K562 (cell line): ENCODE results near the gene ST6GALNAC6. TPM values are rescaled to one million over a fixed set of nuclear protein-coding genes. Genes with fewer than 3 reads are reported as not detected.

Source experiments
- ATAC-seq: fragments of 200-7000 bp; cut with Tn5 transposase; 3 replicates; pipeline ENCODE4 v1.9.1; 2020; ENCODE audit warnings: moderate library complexity
- BruUV-seq: library from RNA; stranded (reverse); fragments of 400-500 nt; replicated peaks from 2 replicates; lab custom pipeline; 2021; lab: Mats Ljungman, UMichigan
- CTCF ChIA-PET: fragments of 300-600 bp; formaldehyde crosslinking; extraction: SDS; loops from one replicate; lab custom pipeline; 2021; ENCODE audit warnings: low intra/inter-chr PET ratio; lab: Yijun Ruan, JAX
- POLR2A ChIA-PET: fragments of 300-600, 350-650 bp; sonication (Branson Sonifier 250); formaldehyde crosslinking; extraction: SDS; loops from one replicate; lab custom pipeline; 2021; ENCODE audit warnings: antibody characterized with exemption, inconsistent platforms; lab: Yijun Ruan, JAX
- DNase-seq, 4 experiments: peaks; one replicate each; pipeline versions ENCODE4 v3.0.0 to v3.0.0-alpha.2; 2011 to 2018; ENCODE audit warnings: low spot score in 3 of 4, mixed read lengths in 3 of 4; ENCODE audit errors: extremely low read depth in 1 of 4
- FAIRE-seq: peaks from 2 replicates; lab custom pipeline; 2011; peaks lifted over from hg19 to GRCh38; lab: Jason Lieb, UNC
- H2AFZ ChIP-seq: 2 replicates; pipeline ENCODE4 v1.6.0; 2011; ENCODE audit warnings: low read depth, low read length, control low read depth, inconsistent platforms
- H3K27ac ChIP-seq: fragments of 200-600 bp; 3 replicates; pipeline ENCODE4 v1.8.0; 2011; ENCODE audit warnings: low read depth, mild to moderate bottlenecking, control low read depth, inconsistent platforms, low read length, moderate library complexity, mixed read lengths; ENCODE audit errors: extremely low read depth
- H3K27me3 ChIP-seq, 2 experiments: fragments of 300-600 bp in 1 of 2; 2 replicates in 1 of 2; 3 replicates in 1 of 2; pipeline versions ENCODE4 v1.6.0 to v1.8.0; 2011; ENCODE audit warnings: inconsistent platforms in 2 of 2, low read length in 2 of 2, mild to moderate bottlenecking in 1 of 2, mixed read lengths in 1 of 2, moderate library complexity in 1 of 2; ENCODE audit not compliant: control insufficient read depth in 2 of 2, insufficient read depth in 2 of 2
- H3K36me3 ChIP-seq: fragments of 300-600 bp; 3 replicates; pipeline ENCODE4 v1.8.0; 2011; ENCODE audit warnings: mild to moderate bottlenecking, low read length, inconsistent platforms; ENCODE audit not compliant: control insufficient read depth, insufficient read depth
- H3K4me1 ChIP-seq, 2 experiments: fragments of 200-600 bp in 1 of 2; replicated peaks in 1 of 2; 2 replicates in 1 of 2; 3 replicates in 1 of 2; pipeline versions ENCODE4 v1.5.1 to v1.8.0; 2011; ENCODE audit warnings: inconsistent platforms in 2 of 2, low read length in 2 of 2, mild to moderate bottlenecking in 1 of 2, mixed read lengths in 1 of 2, moderate library complexity in 1 of 2; ENCODE audit not compliant: control insufficient read depth in 2 of 2, insufficient read depth in 2 of 2
- H3K4me2 ChIP-seq: 2 replicates; pipeline ENCODE4 v1.6.1; 2011; ENCODE audit warnings: low read length, control low read depth, inconsistent platforms, mixed read lengths; ENCODE audit not compliant: insufficient read depth
- H3K4me3 ChIP-seq: fragments of 200-600 bp; sonication (generic), shearing (Covaris generic); 2 replicates; pipeline ENCODE4 v1.5.1; 2016; ENCODE audit warnings: control low read depth, inconsistent platforms
- H3K79me2 ChIP-seq: fragments of 200-600 bp; 3 replicates; pipeline ENCODE4 v1.8.0; 2011; ENCODE audit warnings: low read length, inconsistent platforms; ENCODE audit not compliant: control insufficient read depth, insufficient read depth
- H3K9ac ChIP-seq, 2 experiments: 2 replicates each; pipeline versions ENCODE4 v1.6.0 to v1.6.1; 2011; ENCODE audit warnings: low read depth in 2 of 2, low read length in 2 of 2, control low read depth in 1 of 2, inconsistent platforms in 1 of 2, mild to moderate bottlenecking in 1 of 2, mixed read lengths in 1 of 2; ENCODE audit not compliant: insufficient read depth in 1 of 2
- H3K9me1 ChIP-seq: one replicate; pipeline ENCODE4 v1.6.0; 2011; ENCODE audit warnings: inconsistent platforms, mild to moderate bottlenecking, low read length, moderate library complexity; ENCODE audit not compliant: control insufficient read depth, insufficient read depth
- H3K9me3 ChIP-seq: replicated peaks from 2 replicates; pipeline ENCODE4 v1.5.1; 2011; ENCODE audit warnings: low read depth, low read length, inconsistent platforms; ENCODE audit not compliant: control insufficient read depth, insufficient read depth
- H4K20me1 ChIP-seq: replicated peaks from 2 replicates; pipeline ENCODE4 v1.6.1; 2011; ENCODE audit warnings: low read length, inconsistent platforms, mixed read lengths; ENCODE audit not compliant: control insufficient read depth, insufficient read depth
- C11orf30 ChIP-seq: fragments of 450-650 bp; IDR thresholded peaks from 2 replicates; pipeline ENCODE4 v1.6.1; 2016; ENCODE audit warnings: low read depth, mild to moderate bottlenecking
- EP300 ChIP-seq: IDR thresholded peaks from 2 replicates; pipeline ENCODE4 v1.6.1; 2012; ENCODE audit warnings: low read length, improper control_type of control experiment
- GABPB2 ChIP-seq: fragments of 250-450 bp; sonication (Bioruptor Pico); conservative IDR thresholded peaks from 2 replicates; pipeline ENCODE4 v1.5.1; 2021; ENCODE audit warnings: mild to moderate bottlenecking
- HDAC3 ChIP-seq: fragments of 450-650 bp; IDR thresholded peaks from 2 replicates; pipeline ENCODE4 v1.6.1; 2018; ENCODE audit warnings: borderline replicate concordance, mild to moderate bottlenecking, moderate library complexity; ENCODE audit not compliant: partially characterized antibody
- HNRNPUL1 ChIP-seq: fragments of 200-400 bp; formaldehyde crosslinking; IDR thresholded peaks from 2 replicates; pipeline ENCODE4 v1.6.1; 2017; ENCODE audit warnings: low read length
- KAT2B ChIP-seq: IDR thresholded peaks from one replicate; pipeline ENCODE4 v1.6.1; 2012; ENCODE audit warnings: low read depth, mild to moderate bottlenecking, control low read depth, inconsistent platforms, low read length, moderate library complexity
- MECOM ChIP-seq: fragments of 250-450 bp; sonication (Bioruptor Pico); IDR thresholded peaks from 2 replicates; pipeline ENCODE4 v1.8.0; 2022; ENCODE audit warnings: inconsistent platforms
- NFIX ChIP-seq: fragments of 250-450 bp; sonication (Bioruptor Pico); IDR thresholded peaks from 2 replicates; pipeline ENCODE4 v1.4.0; 2020; ENCODE audit warnings: low read depth, mild to moderate bottlenecking, moderate library complexity
- OTX1 ChIP-seq: fragments of 450-650 bp; formaldehyde crosslinking; IDR thresholded peaks from 2 replicates; pipeline ENCODE4 v1.4.0; 2022; ENCODE audit warnings: mild to moderate bottlenecking
- PHF8 ChIP-seq: fragments of 200-600 bp; sonication (generic); IDR thresholded peaks from 2 replicates; pipeline ENCODE4 v1.6.1; 2012; ENCODE audit warnings: mixed run types, mild to moderate bottlenecking, inconsistent platforms, low read length, moderate library complexity, borderline replicate concordance
- SAFB2 ChIP-seq: fragments of 200-400 bp; formaldehyde crosslinking; IDR thresholded peaks from 2 replicates; pipeline ENCODE4 v1.6.1; 2018; ENCODE audit warnings: borderline replicate concordance, low read length, low read depth, moderate library complexity; ENCODE audit not compliant: severe bottlenecking
- SMARCC2 ChIP-seq: fragments of 450-650 bp; IDR thresholded peaks from 2 replicates; pipeline ENCODE4 v1.6.1; 2017; ENCODE audit warnings: antibody characterized with exemption, moderate library complexity, mild to moderate bottlenecking, low read depth
- SRSF3 ChIP-seq: fragments of 200-400 bp; formaldehyde crosslinking; IDR thresholded peaks from 2 replicates; pipeline ENCODE4 v1.6.1; 2016; ENCODE audit warnings: mild to moderate bottlenecking, low read length, moderate library complexity; ENCODE audit not compliant: insufficient read depth
- TAL1 ChIP-seq: fragments of 450-650 bp; IDR thresholded peaks from 2 replicates; pipeline ENCODE4 v1.6.1; 2016; ENCODE audit warnings: mild to moderate bottlenecking
- TRIM24 ChIP-seq, 2 experiments: fragments of 450-650 bp; IDR thresholded peaks; 2 replicates each; pipeline ENCODE4 v1.6.1; 2016
- ZBTB7A ChIP-seq: IDR thresholded peaks from 2 replicates; pipeline ENCODE4 v1.6.1; 2011; ENCODE audit warnings: low read depth, mild to moderate bottlenecking, low read length, moderate library complexity, borderline replicate concordance; ENCODE audit not compliant: control insufficient read depth
- WGBS: fragments of 100-300 bp; shearing (Covaris generic); methylation state at CpG from one replicate; pipeline ENCODE4 v1.1.6; 2016; ENCODE audit warnings: low coverage, mixed read lengths; ENCODE audit not compliant: insufficient coverage; ENCODE audit errors: missing lambda C conversion rate; 5-methylcytosine and 5-hydroxymethylcytosine counted together
- in situ Hi-C: fragments of 300-500 bp; cut with MboI; formaldehyde crosslinking; loops from 4 replicates; pipeline ENCODE4 v1.15.0; 2018; ENCODE audit warnings: inconsistent platforms, mixed read lengths
- intact Hi-C: fragments of 100-400 bp; cut with micrococcal nuclease; formaldehyde crosslinking; loops from 2 replicates; pipeline ENCODE4 v1.14.2; 2022
- polyA plus RNA-seq, 8 experiments: library from polyadenylated mRNA; depleted of rRNA in 4 of 8; stranded (reverse) in 5 of 8; unstranded in 3 of 8; fragments of >200 nt; fragmentation: Nextera tagmentation in 2 of 8; fragmentation: Illumina TruSeq in 1 of 8; extraction: Ambion mirVana in 2 of 8; extraction: Trizol in 1 of 8; gene quantifications; 2 replicates each; pipeline versions ENCODE4 v1.2.1 to v1.2.3, GENCODE V29; 2011 to 2014; ENCODE audit warnings: inconsistent platforms in 1 of 8, missing spikeins in 1 of 8
- total RNA-seq, 7 experiments: library from RNA; depleted of rRNA in 6 of 7; stranded (reverse); fragments of >200 nt in 6 of 7; fragmentation: Illumina TruSeq in 2 of 7; extraction: Trizol in 2 of 7; gene quantifications; 2 replicates each; pipeline versions ENCODE4 v1.2.1 to v1.2.3, GENCODE V29; 2011 to 2021; ENCODE audit warnings: low replicate concordance in 1 of 7
- TF ChIP-seq, protein P1 (sequence below): sonication (generic); formaldehyde crosslinking; IDR thresholded peaks from 2 replicates; pipeline ENCODE4 v1.5.0; 2020; ENCODE audit warnings: missing genetic modification reagents
- TF ChIP-seq, protein P2 (sequence below): fragments of 450-650 bp; conservative IDR thresholded peaks from 2 replicates; pipeline ENCODE4 v1.6.1; 2016; ENCODE audit warnings: missing genetic modification characterization, low read depth, mild to moderate bottlenecking, control low read depth, missing compliant biosample characterization

The ST6GALNAC6 gene
- total and polyA plus RNA-seq, 9 of the 15 experiments (the other 6 are each of a cell fraction or from before 2014, with no cell fraction given), result 0.13 to 23.0 (median 14.5) TPM

DNA sequence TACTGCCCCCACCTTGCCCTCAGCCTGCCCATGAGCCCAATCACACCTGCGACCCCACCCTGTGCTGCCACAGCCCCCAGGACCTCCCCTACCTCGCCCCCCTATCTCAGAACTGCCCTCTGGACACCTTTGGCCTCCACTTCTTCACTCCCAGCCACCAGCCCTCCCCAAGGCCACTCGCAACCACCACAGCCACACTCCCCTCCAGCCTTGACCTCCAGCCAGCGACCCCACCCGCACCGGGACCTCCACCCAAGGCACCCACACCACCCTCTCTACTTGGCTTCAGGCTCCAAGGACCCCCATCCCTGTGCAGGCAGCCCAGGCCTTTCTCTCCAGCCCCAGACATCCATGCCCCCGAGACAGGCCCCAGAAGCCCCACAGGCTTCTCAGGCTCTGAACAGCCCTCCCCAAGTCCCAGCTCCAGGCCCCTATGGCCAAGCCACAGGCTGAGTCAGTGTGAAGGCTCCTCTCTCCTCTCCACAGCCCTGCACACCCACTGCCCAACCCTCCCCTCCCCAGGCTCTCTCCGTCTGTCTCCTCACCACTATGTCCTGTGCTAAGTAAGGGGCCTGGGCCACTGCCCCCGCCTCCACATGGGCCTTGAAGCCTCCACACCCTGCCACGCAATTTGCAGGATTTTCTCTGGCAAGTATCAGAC, 24.0 kb downstream of the ST6GALNAC6 start:
- ATAC-seq (peak; percentile 3; the same call in 1 of the 3 replicates), DNase-seq (no peak), FAIRE-seq (no peak)
- Histone ChIP-seq H3K4me2 (no peak overlapping the region; the same call in 1 of the 2 replicates), H3K9me1 (no peaks in the 10 kb centered on the region), H2AFZ (no peak overlapping the region), H3K27ac (0 out of 3 replicates have a peak overlapping the region, but pooled peaks have one; percentile 21), H3K9ac (peak overlapping the region in 1 of 2 experiments; percentile 62; a peak in 2 of 4 replicates), H3K4me3 (no peak overlapping the region), H3K27me3 (no peaks in the 10 kb centered on the region), H3K36me3 (peaks cover 3% of the 10 kb centered on the region; the same call in 1 of the 3 replicates), H4K20me1 (no peaks in the 10 kb centered on the region), H3K4me1 (peaks cover 19 to 57% of the 10 kb centered on the region in 2 experiments; a peak in 4 of 5 replicates), H3K79me2 (peaks cover 12% of the 10 kb centered on the region; the same call in 2 of the 3 replicates), H3K9me3 (no peaks in the 10 kb centered on the region)
- POLR2A ChIA-PET, result interaction anchor here (1.5 to 2.4 kb wide), 2 partner anchors 13 to 24 kb away, joined by 3 to 9 read pairs; partner anchors contain the start of gene ST6GALNAC6
- no peak for TF ChIP-seq PHF8
- no peak for TF ChIP-seq KAT2B
- no peak for TF ChIP-seq SAFB2
- TF ChIP-seq HDAC3, result no peak
- no peak for TF ChIP-seq C11orf30
- no peak for TF ChIP-seq EP300
- no peak for TF ChIP-seq HNRNPUL1
- TF ChIP-seq TRIM24 (IDR thresholded peaks at IDR 0.05), result no peak
- TF ChIP-seq, protein P1, sequence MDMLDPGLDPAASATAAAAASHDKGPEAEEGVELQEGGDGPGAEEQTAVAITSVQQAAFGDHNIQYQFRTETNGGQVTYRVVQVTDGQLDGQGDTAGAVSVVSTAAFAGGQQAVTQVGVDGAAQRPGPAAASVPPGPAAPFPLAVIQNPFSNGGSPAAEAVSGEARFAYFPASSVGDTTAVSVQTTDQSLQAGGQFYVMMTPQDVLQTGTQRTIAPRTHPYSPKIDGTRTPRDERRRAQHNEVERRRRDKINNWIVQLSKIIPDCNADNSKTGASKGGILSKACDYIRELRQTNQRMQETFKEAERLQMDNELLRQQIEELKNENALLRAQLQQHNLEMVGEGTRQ (CRISPR knock-in tag), result no peak
- no peak for TF ChIP-seq SRSF3
- TF ChIP-seq SMARCC2, result no peak
- TF ChIP-seq OTX1 (CRISPR knock-in tag), result no peak
- no peak for TF ChIP-seq TAL1
- TF ChIP-seq, protein P2, sequence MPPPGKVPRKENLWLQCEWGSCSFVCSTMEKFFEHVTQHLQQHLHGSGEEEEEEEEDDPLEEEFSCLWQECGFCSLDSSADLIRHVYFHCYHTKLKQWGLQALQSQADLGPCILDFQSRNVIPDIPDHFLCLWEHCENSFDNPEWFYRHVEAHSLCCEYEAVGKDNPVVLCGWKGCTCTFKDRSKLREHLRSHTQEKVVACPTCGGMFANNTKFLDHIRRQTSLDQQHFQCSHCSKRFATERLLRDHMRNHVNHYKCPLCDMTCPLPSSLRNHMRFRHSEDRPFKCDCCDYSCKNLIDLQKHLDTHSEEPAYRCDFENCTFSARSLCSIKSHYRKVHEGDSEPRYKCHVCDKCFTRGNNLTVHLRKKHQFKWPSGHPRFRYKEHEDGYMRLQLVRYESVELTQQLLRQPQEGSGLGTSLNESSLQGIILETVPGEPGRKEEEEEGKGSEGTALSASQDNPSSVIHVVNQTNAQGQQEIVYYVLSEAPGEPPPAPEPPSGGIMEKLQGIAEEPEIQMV, result no peak
- no peak for TF ChIP-seq ZBTB7A
- no peak for TF ChIP-seq NFIX (CRISPR knock-in tag)
- TF ChIP-seq MECOM, result no peak
- no peak for TF ChIP-seq GABPB2 (CRISPR knock-in tag)
- no TSS peak for BruUV-seq
- intact Hi-C loops (loop anchor here (10.0 kb wide), 1 partner anchor 281 kb away; no protein-coding TSS in a partner anchor), in situ Hi-C loops (loop anchor here (5.0 to 10.0 kb wide), 3 partner anchors 37 to 373 kb away; no protein-coding TSS in a partner anchor)
- WGBS, result 63% methylated on average over 7 of the region's 10 CpGs
- CTCF ChIA-PET, result no interaction called here
